GM23338 (cell line): ENCODE measurements around the gene PNPLA3. TPM values are rescaled to one million over a fixed set of nuclear protein-coding genes. Genes with fewer than 3 reads are reported as not detected.

Experiments
- ATAC-seq: fragments of 200-7000 bp; cut with Tn5 transposase; 3 replicates; pipeline ENCODE4 v1.9.1; 2020
- DNase-seq: peaks from one replicate; pipeline ENCODE4 v3.0.0-alpha.2; 2015; ENCODE audit warnings: low spot score
- H2AFZ ChIP-seq: fragments of 200-600 bp; sonication (generic); 2 replicates; pipeline ENCODE4 v1.8.0; 2016; ENCODE audit warnings: antibody characterized with exemption, mild to moderate bottlenecking, moderate library complexity
- H3F3A ChIP-seq: fragments of 200-600 bp; sonication (generic); replicated peaks from 2 replicates; pipeline ENCODE4 v1.8.0; 2017; ENCODE audit warnings: antibody characterized with exemption, mixed run types, low read depth
- H3K27ac ChIP-seq: fragments of 200-600 bp; sonication (generic); 2 replicates; pipeline ENCODE4 v1.6.1; 2016; ENCODE audit warnings: low read depth
- H3K27me3 ChIP-seq: fragments of 200-600 bp; sonication (generic); 2 replicates; pipeline ENCODE4 v1.8.0; 2016; ENCODE audit warnings: mild to moderate bottlenecking, mixed run types, moderate library complexity; ENCODE audit not compliant: insufficient read depth
- H3K36me3 ChIP-seq: fragments of 200-600 bp; sonication (generic); 2 replicates; pipeline ENCODE4 v1.8.0; 2016; ENCODE audit warnings: mild to moderate bottlenecking; ENCODE audit not compliant: insufficient read depth
- H3K4me1 ChIP-seq: fragments of 200-600 bp; sonication (generic); 2 replicates; pipeline ENCODE4 v1.8.0; 2016; ENCODE audit warnings: mild to moderate bottlenecking, moderate library complexity; ENCODE audit not compliant: insufficient read depth
- H3K4me2 ChIP-seq: fragments of 200-600 bp; sonication (generic); 2 replicates; pipeline ENCODE4 v1.7.1; 2017; ENCODE audit warnings: mixed run types
- H3K4me3 ChIP-seq: fragments of 200-600 bp; sonication (generic); 2 replicates; pipeline ENCODE4 v1.6.1; 2016; ENCODE audit warnings: mixed run types
- H3K79me2 ChIP-seq: fragments of 200-600 bp; sonication (generic); replicated peaks from 2 replicates; pipeline ENCODE4 v1.8.0; 2017; ENCODE audit warnings: mild to moderate bottlenecking; ENCODE audit not compliant: insufficient read depth
- H3K9me2 ChIP-seq: fragments of 200-600 bp; sonication (generic); 2 replicates; pipeline ENCODE4 v1.8.0; 2017; ENCODE audit not compliant: insufficient read depth
- H4K20me1 ChIP-seq: fragments of 200-600 bp; sonication (generic); replicated peaks from 2 replicates; pipeline ENCODE4 v1.8.0; 2017; ENCODE audit warnings: mild to moderate bottlenecking; ENCODE audit not compliant: insufficient read depth
- H3K27ac Mint-ChIP-seq: 2 replicates; pipeline ENCODE4 v1.8.0; 2020; ENCODE audit warnings: inconsistent platforms, mild to moderate bottlenecking, moderate library complexity, mixed read lengths
- H3K27me3 Mint-ChIP-seq: 3 replicates; pipeline ENCODE4 v1.8.0; 2022; ENCODE audit warnings: low read depth, mild to moderate bottlenecking, moderate library complexity, mixed read lengths, inconsistent platforms; ENCODE audit not compliant: insufficient read depth, poor library complexity
- H3K36me3 Mint-ChIP-seq: 3 replicates; pipeline ENCODE4 v1.8.0; 2021; ENCODE audit warnings: low read depth, mild to moderate bottlenecking, inconsistent platforms, moderate library complexity, mixed read lengths
- H3K4me1 Mint-ChIP-seq: 3 replicates; pipeline ENCODE4 v1.8.0; 2020; ENCODE audit warnings: mild to moderate bottlenecking, inconsistent platforms, mixed read lengths
- H3K4me3 Mint-ChIP-seq: 3 replicates; pipeline ENCODE4 v1.8.0; 2021; ENCODE audit warnings: moderate library complexity, mild to moderate bottlenecking, inconsistent platforms, mixed read lengths
- H3K9me3 Mint-ChIP-seq: 3 replicates; pipeline ENCODE4 v1.8.0; 2020; ENCODE audit warnings: moderate library complexity, mild to moderate bottlenecking, inconsistent platforms, mixed read lengths
- CTCF ChIP-seq, 2 experiments: fragments of 200-600 bp in 1 of 2; sonication (generic) in 1 of 2; conservative IDR thresholded peaks; 2 replicates each; pipeline versions ENCODE4 v1.5.1 to v1.6.1; 2016 to 2017; ENCODE audit warnings: antibody characterized with exemption in 2 of 2, low read depth in 2 of 2, mild to moderate bottlenecking in 2 of 2, moderate library complexity in 1 of 2
- ETS1 ChIP-seq: IDR thresholded peaks from 2 replicates; pipeline ENCODE4 v1.6.1; 2016; ENCODE audit warnings: antibody characterized with exemption
- EZH2 ChIP-seq: fragments of 200-600 bp; sonication (generic); IDR thresholded peaks from one replicate; pipeline ENCODE4 v1.8.0; 2017; ENCODE audit warnings: antibody characterized with exemption, mild to moderate bottlenecking, low read depth; ENCODE audit not compliant: unreplicated experiment
- EZH2phosphoT487 ChIP-seq: fragments of 200-600 bp; sonication (generic); IDR thresholded peaks from one replicate; pipeline ENCODE4 v1.8.1; 2018; ENCODE audit warnings: antibody characterized with exemption; ENCODE audit not compliant: unreplicated experiment
- JUNB ChIP-seq: IDR thresholded peaks from one replicate; pipeline ENCODE4 v1.6.1; 2016; ENCODE audit warnings: antibody characterized with exemption; ENCODE audit not compliant: unreplicated experiment
- STAT1 ChIP-seq: IDR thresholded peaks from one replicate; pipeline ENCODE4 v1.6.1; 2016; ENCODE audit warnings: antibody characterized with exemption; ENCODE audit not compliant: unreplicated experiment
- ZNF462 ChIP-seq: fragments of 250-450 bp; sonication (Bioruptor Pico); IDR thresholded peaks from 2 replicates; pipeline ENCODE4 v1.5.0; 2020; ENCODE audit warnings: mild to moderate bottlenecking, moderate library complexity
- polyA plus RNA-seq: library from polyadenylated mRNA; unstranded; fragments of >200 nt; fragmentation: Nextera tagmentation; extraction: Ambion mirVana; gene quantifications from 2 replicates; pipeline ENCODE4 v1.2.1, GENCODE V29; 2016
- total RNA-seq: library from RNA; depleted of rRNA; stranded (reverse); fragments of >200 nt; shearing (Covaris generic); gene quantifications from 2 replicates; pipeline ENCODE4 v1.2.3, GENCODE V29; 2014

Gene PNPLA3
- total and polyA plus RNA-seq, 2 experiments from 2014 or later: 17.7 to 23.4 TPM

- no peaks in the 10 kb centered on the region; the same call in 1 of the 2 replicates for H3K4me1 ChIP-seq
- no peak overlapping the region for H3K4me3 ChIP-seq
- no peak overlapping the region; the same call in 1 of the 2 replicates for H3K27ac Mint-ChIP-seq
- no peak overlapping the region for H3K4me2 ChIP-seq
- no peak overlapping the region for H3K27ac ChIP-seq
- H3K36me3 ChIP-seq: no peaks in the 10 kb centered on the region
- H3K9me3 Mint-ChIP-seq: peaks cover 8% of the 10 kb centered on the region
- peaks cover 8% of the 10 kb centered on the region for H3K27me3 Mint-ChIP-seq
- no peaks in the 10 kb centered on the region for H4K20me1 ChIP-seq
- no peaks in the 10 kb centered on the region for H3F3A ChIP-seq
- H3K27me3 ChIP-seq: no peaks in the 10 kb centered on the region
- H2AFZ ChIP-seq: no peak overlapping the region
- H3K4me1 Mint-ChIP-seq: peaks cover 9% of the 10 kb centered on the region
- TF ChIP-seq CTCF (conservative IDR thresholded peaks at IDR 0.05; ENCODE audit: low read depth in 2 of 2): no peak
- no peak for TF ChIP-seq STAT1
- TF ChIP-seq ETS1: no peak
- no peak for TF ChIP-seq EZH2phosphoT487
- TF ChIP-seq JUNB: no peak
- TF ChIP-seq ZNF462 (CRISPR knock-in tag): no peak
- TF ChIP-seq EZH2: no peak
- no peaks in the 10 kb centered on the region for H3K79me2 ChIP-seq
- 0 out of 3 replicates have a peak, but pooled peaks cover 2% of the 10 kb centered on the region for H3K36me3 Mint-ChIP-seq
- H3K9me2 ChIP-seq: no peaks in the 10 kb centered on the region
- DNase-seq (no peak), ATAC-seq (no peak)
- no peak overlapping the region for H3K4me3 Mint-ChIP-seq
These were observed 6.1 kb upstream of the PNPLA3 start for GRCh38 chr22:43917521-43917920.
